HG02970 (cell line): ENCODE data around the gene EBNA1BP2.
"Not testable (repeated sequence)": the region's sequence is repeated elsewhere in the genome, so short reads cannot be mapped to it uniquely, and the experiment has no call there.

ENCODE experiments used
- ATAC-seq: cut with Tn5 transposase; IDR thresholded peaks from one replicate; pipeline ENCODE4 v1.9.1; 2021; ENCODE audit warnings: mild to moderate bottlenecking, moderate library complexity, moderate number of reproducible peaks; ENCODE audit not compliant: unreplicated experiment, low FRiP score

Gene EBNA1BP2

GRCh38 chr1:43123031-43123430 is 49.1 kb downstream of the EBNA1BP2 start:
- ATAC-seq: no peak

- no peak for ATAC-seq
These were observed 50.7 kb downstream of the EBNA1BP2 start for GRCh38 chr1:43121256-43121900.

- not testable (repeated sequence) for ATAC-seq
These were observed 52.0 kb downstream of the EBNA1BP2 start for GRCh38 chr1:43119928-43120586.
